Fibroblast of pulmonary artery (primary cell): ENCODE data around the gene SIGMAR1.

ENCODE experiments used
- DNase-seq: peaks from one replicate; pipeline ENCODE4 v3.0.0-alpha.2; 2010; ENCODE audit warnings: low read depth
- H3K4me3 ChIP-seq: replicated peaks from 2 replicates; pipeline ENCODE4 v1.5.1; 2011; ENCODE audit warnings: low read depth, mild to moderate bottlenecking, control low read depth, low read length, moderate library complexity
- TF ChIP-seq, protein P1 (sequence below): IDR thresholded peaks from 2 replicates; pipeline ENCODE4 v1.5.1; 2011; ENCODE audit warnings: mild to moderate bottlenecking, control low read depth, low read length, inconsistent platforms; ENCODE audit errors: missing control alignments

The SIGMAR1 gene

GRCh38 chr9:34585946-34586669 is 51.5 kb downstream of the SIGMAR1 start:
- H3K4me3 ChIP-seq, result no peak overlapping the region
- TF ChIP-seq, protein P1, sequence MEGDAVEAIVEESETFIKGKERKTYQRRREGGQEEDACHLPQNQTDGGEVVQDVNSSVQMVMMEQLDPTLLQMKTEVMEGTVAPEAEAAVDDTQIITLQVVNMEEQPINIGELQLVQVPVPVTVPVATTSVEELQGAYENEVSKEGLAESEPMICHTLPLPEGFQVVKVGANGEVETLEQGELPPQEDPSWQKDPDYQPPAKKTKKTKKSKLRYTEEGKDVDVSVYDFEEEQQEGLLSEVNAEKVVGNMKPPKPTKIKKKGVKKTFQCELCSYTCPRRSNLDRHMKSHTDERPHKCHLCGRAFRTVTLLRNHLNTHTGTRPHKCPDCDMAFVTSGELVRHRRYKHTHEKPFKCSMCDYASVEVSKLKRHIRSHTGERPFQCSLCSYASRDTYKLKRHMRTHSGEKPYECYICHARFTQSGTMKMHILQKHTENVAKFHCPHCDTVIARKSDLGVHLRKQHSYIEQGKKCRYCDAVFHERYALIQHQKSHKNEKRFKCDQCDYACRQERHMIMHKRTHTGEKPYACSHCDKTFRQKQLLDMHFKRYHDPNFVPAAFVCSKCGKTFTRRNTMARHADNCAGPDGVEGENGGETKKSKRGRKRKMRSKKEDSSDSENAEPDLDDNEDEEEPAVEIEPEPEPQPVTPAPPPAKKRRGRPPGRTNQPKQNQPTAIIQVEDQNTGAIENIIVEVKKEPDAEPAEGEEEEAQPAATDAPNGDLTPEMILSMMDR, result no peak
- no peak for DNase-seq

DNA sequence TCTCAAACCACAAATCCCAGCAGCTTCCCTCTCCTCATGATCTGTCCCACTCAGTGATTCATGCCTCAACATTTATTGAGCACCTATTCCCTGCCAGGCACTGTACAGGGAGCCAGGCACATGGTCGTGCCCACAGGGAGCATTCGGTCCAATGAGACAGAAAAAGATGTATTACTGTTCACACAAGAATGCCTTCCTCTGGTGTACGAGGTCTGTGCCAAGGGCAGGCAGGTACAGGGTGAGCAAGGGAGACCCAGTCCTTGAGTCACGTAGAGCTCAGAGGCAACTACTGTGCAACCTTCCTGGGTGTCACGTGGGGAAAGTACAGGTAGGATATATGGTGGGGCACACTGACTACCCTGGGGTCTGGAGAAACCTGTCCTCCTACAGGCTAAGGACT is 52.6 kb downstream of the SIGMAR1 start:
- no peak for DNase-seq
- H3K4me3 ChIP-seq, result no peak overlapping the region
- TF ChIP-seq, protein P1, result no peak
